GM12864 (cell line): Measurements from ENCODE around the gene GABRB2.

Experiments
- DNase-seq: peaks from one replicate; pipeline ENCODE4 v3.0.0-alpha.2; 2011; ENCODE audit warnings: low read depth
- H3K4me3 ChIP-seq: 2 replicates; pipeline ENCODE4 v1.5.1; 2011; ENCODE audit warnings: mild to moderate bottlenecking, low read depth, low read length, control low read depth
- TF ChIP-seq, protein P1 (sequence below): IDR thresholded peaks from 2 replicates; pipeline ENCODE4 v1.5.1; 2011; ENCODE audit warnings: low read depth, mild to moderate bottlenecking, moderate library complexity, low read length, control low read depth, inconsistent platforms; ENCODE audit errors: missing control alignments

GABRB2 gene

DNA sequence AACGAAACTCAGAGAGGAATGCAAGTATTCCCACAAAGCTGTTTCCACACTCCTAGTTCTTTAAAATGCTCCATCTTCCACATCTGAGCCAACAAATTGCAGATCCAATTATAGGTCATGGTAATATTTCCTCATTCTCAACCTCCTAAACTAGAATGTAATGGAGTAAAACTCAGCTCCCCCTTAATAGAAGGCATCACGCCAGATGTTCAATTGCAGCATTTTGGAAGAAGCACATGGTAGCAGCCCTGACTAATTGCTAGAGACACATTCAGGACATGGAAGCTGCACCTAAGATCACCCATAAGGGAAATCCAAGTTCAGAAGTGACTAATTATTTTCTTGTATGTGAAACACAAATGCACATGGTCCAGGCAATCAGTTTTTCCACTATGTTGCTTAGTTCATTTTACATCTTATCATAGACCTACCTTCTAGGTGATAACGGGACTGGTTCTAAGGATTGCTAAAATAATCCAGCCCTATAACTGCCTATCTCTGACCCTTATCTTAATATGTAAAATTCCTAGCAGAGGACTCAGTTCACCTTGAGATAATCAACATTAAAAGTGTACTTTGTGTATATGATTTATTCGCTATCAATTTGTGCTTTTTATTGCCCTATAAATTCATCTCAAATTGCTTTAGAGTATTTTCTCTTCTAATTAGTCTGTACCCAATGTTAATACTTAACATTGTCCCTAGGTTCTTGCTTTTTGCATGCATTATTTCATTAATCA, 75.1 kb downstream of the GABRB2 start:
- H3K4me3 ChIP-seq, result no peak overlapping the region
- TF ChIP-seq, protein P1, sequence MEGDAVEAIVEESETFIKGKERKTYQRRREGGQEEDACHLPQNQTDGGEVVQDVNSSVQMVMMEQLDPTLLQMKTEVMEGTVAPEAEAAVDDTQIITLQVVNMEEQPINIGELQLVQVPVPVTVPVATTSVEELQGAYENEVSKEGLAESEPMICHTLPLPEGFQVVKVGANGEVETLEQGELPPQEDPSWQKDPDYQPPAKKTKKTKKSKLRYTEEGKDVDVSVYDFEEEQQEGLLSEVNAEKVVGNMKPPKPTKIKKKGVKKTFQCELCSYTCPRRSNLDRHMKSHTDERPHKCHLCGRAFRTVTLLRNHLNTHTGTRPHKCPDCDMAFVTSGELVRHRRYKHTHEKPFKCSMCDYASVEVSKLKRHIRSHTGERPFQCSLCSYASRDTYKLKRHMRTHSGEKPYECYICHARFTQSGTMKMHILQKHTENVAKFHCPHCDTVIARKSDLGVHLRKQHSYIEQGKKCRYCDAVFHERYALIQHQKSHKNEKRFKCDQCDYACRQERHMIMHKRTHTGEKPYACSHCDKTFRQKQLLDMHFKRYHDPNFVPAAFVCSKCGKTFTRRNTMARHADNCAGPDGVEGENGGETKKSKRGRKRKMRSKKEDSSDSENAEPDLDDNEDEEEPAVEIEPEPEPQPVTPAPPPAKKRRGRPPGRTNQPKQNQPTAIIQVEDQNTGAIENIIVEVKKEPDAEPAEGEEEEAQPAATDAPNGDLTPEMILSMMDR, result no peak
- DNase-seq, result no peak

DNA sequence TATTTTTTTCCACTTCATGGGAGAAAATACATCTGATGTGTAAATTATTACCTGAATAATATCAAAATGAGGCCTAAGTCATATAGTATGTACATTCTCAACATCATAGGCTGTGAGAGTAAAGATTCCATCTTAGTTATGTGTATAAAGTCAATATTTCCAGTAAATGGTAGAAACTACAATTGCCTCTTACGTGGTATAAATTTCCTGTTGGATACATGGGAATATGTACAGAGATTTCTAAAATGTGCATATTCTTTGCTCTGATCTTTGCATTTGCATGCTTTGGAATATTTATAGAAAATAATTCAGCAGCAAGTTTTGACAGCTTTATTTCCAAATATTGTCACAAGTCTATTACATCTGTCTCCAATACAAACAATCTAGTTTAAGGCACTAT, 78.8 kb downstream of the GABRB2 start:
- DNase-seq, result no peak
- TF ChIP-seq, protein P1, result no peak
- H3K4me3 ChIP-seq, result no peak overlapping the region

DNA sequence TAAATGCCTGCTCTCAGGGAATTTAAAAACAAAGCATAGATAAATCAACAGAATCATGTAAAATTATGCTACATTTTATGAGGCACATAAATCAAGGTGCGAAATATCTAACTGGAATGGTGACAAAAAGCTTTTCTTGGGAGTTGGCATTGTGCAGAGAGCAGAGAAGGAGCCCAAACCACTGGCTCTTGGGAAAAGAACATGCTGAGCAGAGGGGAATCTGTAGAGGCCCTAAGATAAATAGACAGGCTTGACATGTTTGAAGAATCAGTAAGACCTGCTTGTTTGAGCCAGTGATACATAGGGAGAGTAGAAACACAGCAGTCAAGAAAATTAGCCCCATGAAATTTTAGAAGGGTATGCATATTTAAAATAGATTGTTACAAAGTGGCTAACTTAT, 85.8 kb downstream of the GABRB2 start:
- DNase-seq, result no peak
- H3K4me3 ChIP-seq, result no peak overlapping the region
- TF ChIP-seq, protein P1, result no peak

DNA sequence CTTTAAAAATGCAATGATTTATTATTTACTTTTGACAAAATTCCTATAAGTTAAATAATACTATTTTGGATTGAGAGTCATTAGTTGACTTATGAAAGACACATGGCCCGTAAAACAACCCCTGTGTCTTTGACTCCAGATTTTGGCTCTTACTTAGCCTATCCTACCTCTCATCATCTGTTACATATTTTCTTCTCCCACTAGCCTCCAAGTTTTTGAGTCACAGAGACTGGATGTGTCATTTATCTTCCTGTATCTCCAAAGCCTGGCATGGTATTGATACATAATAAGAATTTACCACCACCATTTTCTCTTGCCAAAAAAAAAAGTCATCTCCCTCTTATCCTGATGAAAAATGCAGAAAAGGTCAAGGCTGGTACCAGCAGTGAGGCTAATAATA, 99.9 kb downstream of the GABRB2 start:
- TF ChIP-seq, protein P1, result no peak
- H3K4me3 ChIP-seq, result no peak overlapping the region
- DNase-seq, result no peak

DNA sequence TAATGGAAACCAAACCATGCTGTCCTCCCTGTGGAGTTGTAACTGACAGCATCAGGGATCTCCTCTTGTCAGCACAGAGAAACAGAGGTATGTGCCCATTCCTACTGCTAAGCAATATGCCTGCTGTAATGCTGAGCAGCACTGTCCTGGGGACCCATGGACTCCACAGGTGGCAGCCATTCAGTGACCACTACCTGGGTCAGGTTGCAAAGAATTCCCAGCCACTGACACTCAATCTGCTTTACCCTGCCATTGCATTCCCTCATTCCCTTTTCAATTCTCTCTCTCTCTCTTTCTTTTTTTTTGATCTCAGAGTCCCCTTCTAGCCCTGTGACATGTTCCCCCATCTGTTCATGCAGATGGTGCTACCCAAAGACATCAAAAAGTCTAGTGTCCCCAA, 104.1 kb downstream of the GABRB2 start:
- H3K4me3 ChIP-seq, result no peak overlapping the region
- DNase-seq, result no peak
- TF ChIP-seq, protein P1, result no peak

DNA sequence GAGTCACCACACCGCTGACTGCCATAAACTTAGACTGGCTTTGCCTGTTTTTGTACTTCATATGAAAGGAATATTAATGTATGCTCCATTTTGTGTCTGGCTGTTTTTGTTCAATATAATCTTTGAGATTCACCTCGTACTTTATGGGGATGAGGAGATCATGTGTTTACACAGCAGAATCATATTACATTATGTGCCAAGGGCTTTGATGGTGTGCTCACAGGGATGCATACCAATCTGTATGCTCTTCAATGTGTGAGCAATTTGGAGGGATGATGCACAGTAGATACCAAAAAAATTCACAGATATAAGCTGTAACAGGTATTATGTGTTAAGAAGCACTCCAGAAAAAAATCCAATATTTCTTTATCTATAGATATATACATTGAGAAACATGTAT, 113.7 kb downstream of the GABRB2 start:
- H3K4me3 ChIP-seq, result no peak overlapping the region
- no peak for DNase-seq
- TF ChIP-seq, protein P1, result no peak

DNA sequence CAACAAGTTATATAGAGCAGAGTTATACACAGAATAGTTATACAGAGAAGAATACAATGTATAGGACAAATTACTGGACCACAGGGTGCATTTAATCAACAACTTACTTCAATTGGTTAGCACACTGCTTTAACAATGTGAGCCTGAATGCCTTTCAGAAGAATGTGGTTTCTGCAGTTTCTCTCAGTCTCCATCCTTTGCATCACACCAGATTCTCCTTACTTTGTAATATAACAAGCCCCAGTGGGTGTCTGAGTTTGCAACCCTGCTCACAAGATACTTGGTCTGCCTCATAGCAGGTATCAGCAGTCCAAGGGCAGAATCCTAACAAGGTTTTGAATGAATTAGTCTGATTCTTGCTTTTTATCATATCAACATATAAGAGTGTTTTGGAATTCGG, 114.6 kb downstream of the GABRB2 start:
- TF ChIP-seq, protein P1, result no peak
- no peak overlapping the region for H3K4me3 ChIP-seq
- no peak for DNase-seq
